H1 (cell line): ENCODE data around the gene TMPRSS2. TPM values are rescaled to one million over a fixed set of nuclear protein-coding genes. Genes with fewer than 3 reads are reported as not detected.

Experiments used
- CTCF ChIA-PET: fragments of 300-600 bp; sonication (Branson Sonifier 250); formaldehyde crosslinking; loops from one replicate; lab custom pipeline; 2021; ENCODE audit not compliant: partially characterized antibody; lab: Charles Lee
- POLR2A ChIA-PET: fragments of 300-600 bp; sonication (Branson Sonifier 250); formaldehyde crosslinking; loops from one replicate; lab custom pipeline; 2021; ENCODE audit warnings: inconsistent platforms; ENCODE audit not compliant: partially characterized antibody; lab: Charles Lee
- DNase-seq, 2 experiments: peaks; one replicate each; pipeline versions ENCODE4 v3.0.0 to v3.0.0-alpha.2; 2010 to 2022; ENCODE audit warnings: low spot score in 2 of 2, low read depth in 1 of 2, mixed read lengths in 1 of 2
- FAIRE-seq: peaks from 2 replicates; lab custom pipeline; 2011; peaks lifted over from hg19 to GRCh38; lab: Jason Lieb, UNC
- H2AFZ ChIP-seq: 2 replicates; pipeline ENCODE4 v1.8.1; 2012; ENCODE audit warnings: low read length, inconsistent platforms
- H2AK5ac ChIP-seq: 2 replicates; pipeline ENCODE4 v1.6.1; 2013; ENCODE audit warnings: low read depth, low read length
- H2BK120ac ChIP-seq: replicated peaks from 2 replicates; pipeline ENCODE3; 2013; ENCODE audit warnings: low read depth, low read length, inconsistent platforms
- H2BK12ac ChIP-seq: 2 replicates; pipeline ENCODE4 v1.6.1; 2013; ENCODE audit warnings: low read depth, low read length
- H2BK15ac ChIP-seq: 2 replicates; pipeline ENCODE4 v1.6.1; 2013; ENCODE audit warnings: low read length
- H2BK20ac ChIP-seq: 2 replicates; pipeline ENCODE4 v1.6.1; 2013; ENCODE audit warnings: low read length
- H2BK5ac ChIP-seq: 2 replicates; pipeline ENCODE4 v1.6.1; 2013; ENCODE audit warnings: low read depth, low read length
- H3K14ac ChIP-seq: 2 replicates; pipeline ENCODE4 v1.6.1; 2013; ENCODE audit warnings: inconsistent platforms; ENCODE audit not compliant: insufficient read length
- H3K18ac ChIP-seq: 2 replicates; pipeline ENCODE4 v1.6.1; 2013; ENCODE audit warnings: low read length; ENCODE audit errors: extremely low read depth
- H3K23ac ChIP-seq: 2 replicates; pipeline ENCODE4 v1.6.1; 2013; ENCODE audit warnings: inconsistent platforms; ENCODE audit not compliant: insufficient read length
- H3K23me2 ChIP-seq: 2 replicates; pipeline ENCODE4 v1.6.1; 2013; ENCODE audit warnings: low read depth, low read length
- H3K27ac ChIP-seq: 2 replicates; pipeline ENCODE4 v1.6.1; 2011; ENCODE audit warnings: low read depth, low read length, inconsistent platforms
- H3K27me3 ChIP-seq, 4 experiments: replicated peaks in 1 of 4; 1 replicate in 1 of 4; 2 replicates in 3 of 4; pipeline versions ENCODE4 v1.6.1 to v1.8.1; 2011 to 2013; ENCODE audit warnings: low read length in 3 of 4, mild to moderate bottlenecking in 3 of 4, inconsistent platforms in 2 of 4, mixed read lengths in 2 of 4, moderate library complexity in 1 of 4; ENCODE audit not compliant: control insufficient read depth in 3 of 4, insufficient read depth in 3 of 4; ENCODE audit errors: extremely low read depth in 1 of 4
- H3K36me3 ChIP-seq, 4 experiments: 2 replicates each; pipeline versions ENCODE4 v1.6.1 to v1.8.1; 2011 to 2013; ENCODE audit warnings: mild to moderate bottlenecking in 4 of 4, low read length in 3 of 4, moderate library complexity in 2 of 4, control low read depth in 1 of 4, inconsistent platforms in 1 of 4; ENCODE audit not compliant: insufficient read depth in 4 of 4, control insufficient read depth in 2 of 4
- H3K4ac ChIP-seq: replicated peaks from 2 replicates; pipeline ENCODE3; 2013; ENCODE audit warnings: low read length, low read depth, mixed read lengths, inconsistent platforms; ENCODE audit not compliant: insufficient read length
- H3K4me1 ChIP-seq, 4 experiments: replicated peaks in 1 of 4; 1 replicate in 1 of 4; 2 replicates in 3 of 4; pipeline versions ENCODE4 v1.6.1 to v1.8.1; 2011 to 2013; ENCODE audit warnings: low read length in 3 of 4, inconsistent platforms in 2 of 4, mixed read lengths in 1 of 4; ENCODE audit not compliant: insufficient read depth in 4 of 4, control insufficient read depth in 3 of 4
- H3K4me2 ChIP-seq, 2 experiments: 2 replicates each; pipeline versions ENCODE4 v1.6.1 to v1.8.1; 2011 to 2013; ENCODE audit warnings: low read depth in 2 of 2, low read length in 2 of 2, control low read depth in 1 of 2, inconsistent platforms in 1 of 2, mild to moderate bottlenecking in 1 of 2; ENCODE audit not compliant: insufficient read depth in 1 of 2
- H3K4me3 ChIP-seq, 4 experiments: fragments of 200-600, 300-600 bp in 1 of 4; sonication (generic), shearing (Covaris generic), sonication (Bioruptor Twin) in 1 of 4; 2 replicates each; pipeline versions ENCODE4 v1.5.1 to v1.8.1; 2011 to 2016; ENCODE audit warnings: low read length in 4 of 4, low read depth in 3 of 4, control low read depth in 2 of 4, inconsistent platforms in 2 of 4, mild to moderate bottlenecking in 2 of 4, mixed read lengths in 1 of 4, moderate library complexity in 1 of 4; ENCODE audit not compliant: insufficient read depth in 2 of 4; ENCODE audit errors: extremely low read depth in 1 of 4
- H3K56ac ChIP-seq: replicated peaks from 2 replicates; pipeline ENCODE3; 2013; ENCODE audit warnings: low read depth, mild to moderate bottlenecking, mixed read lengths, low read length, inconsistent platforms; ENCODE audit not compliant: insufficient read length
- H3K79me1 ChIP-seq: 2 replicates; pipeline ENCODE4 v1.6.1; 2013; ENCODE audit warnings: low read depth, low read length, control low read depth
- H3K79me2 ChIP-seq, 2 experiments: 2 replicates each; pipeline versions ENCODE4 v1.6.1 to v1.8.1; 2012 to 2013; ENCODE audit warnings: low read length in 2 of 2, mild to moderate bottlenecking in 2 of 2, inconsistent platforms in 1 of 2; ENCODE audit not compliant: insufficient read depth in 2 of 2, control insufficient read depth in 1 of 2
- H3K9ac ChIP-seq, 4 experiments: replicated peaks in 1 of 4; 1 replicate in 1 of 4; 2 replicates in 3 of 4; pipeline versions ENCODE4 v1.6.1 to v1.8.1; 2011 to 2013; ENCODE audit warnings: low read depth in 3 of 4, low read length in 3 of 4, control low read depth in 2 of 4, mild to moderate bottlenecking in 2 of 4, moderate library complexity in 2 of 4, inconsistent platforms in 1 of 4; ENCODE audit errors: extremely low read depth in 1 of 4
- H3K9me3 ChIP-seq, 2 experiments: 2 replicates each; pipeline versions ENCODE4 v1.6.1 to v1.8.1; 2012 to 2013; ENCODE audit warnings: mild to moderate bottlenecking in 2 of 2, moderate library complexity in 2 of 2, control low read depth in 1 of 2, inconsistent platforms in 1 of 2, low read depth in 1 of 2, low read length in 1 of 2, mixed read lengths in 1 of 2; ENCODE audit not compliant: insufficient read depth in 2 of 2
- H4K20me1 ChIP-seq, 2 experiments: replicated peaks in 1 of 2; 2 replicates each; pipeline versions ENCODE3 to v1.8.1; 2011 to 2013; ENCODE audit warnings: inconsistent platforms in 2 of 2, low read length in 2 of 2, mild to moderate bottlenecking in 1 of 2; ENCODE audit not compliant: insufficient read depth in 2 of 2, control insufficient read depth in 1 of 2
- H4K5ac ChIP-seq: 2 replicates; pipeline ENCODE4 v1.6.1; 2013; ENCODE audit warnings: low read length, low read depth, mixed read lengths, inconsistent platforms; ENCODE audit not compliant: insufficient read length
- H4K8ac ChIP-seq: 2 replicates; pipeline ENCODE4 v1.8.0; 2013; ENCODE audit warnings: mild to moderate bottlenecking, moderate library complexity, low read length, inconsistent platforms; ENCODE audit not compliant: insufficient read depth; ENCODE audit errors: extremely low read depth
- H4K91ac ChIP-seq: replicated peaks from 2 replicates; pipeline ENCODE3; 2013; ENCODE audit warnings: low read length, mixed read lengths, inconsistent platforms; ENCODE audit not compliant: insufficient read length
- JUN ChIP-seq: IDR thresholded peaks from 2 replicates; pipeline ENCODE4 v1.6.1; 2011; ENCODE audit warnings: low read depth, mild to moderate bottlenecking, improper control_type of control experiment, low read length
- WGBS, 2 experiments: shearing (Covaris generic) in 1 of 2; methylation state at CpG; one replicate each; pipeline versions ENCODE4 v1.1.6 to v1.1.7; 2013 to 2015; ENCODE audit warnings: low lambda C conversion rate in 2 of 2, mixed read lengths in 2 of 2, inconsistent platforms in 1 of 2, low coverage in 1 of 2, missing lambda C conversion rate in 1 of 2; ENCODE audit not compliant: insufficient replicate concordance in 2 of 2, insufficient coverage in 1 of 2, insufficient read length in 1 of 2; ENCODE audit errors: extremely low coverage in 1 of 2, missing lambda C conversion rate in 1 of 2; 5-methylcytosine and 5-hydroxymethylcytosine counted together
- polyA plus RNA-seq, 7 experiments: library from polyadenylated mRNA; depleted of rRNA in 3 of 7; stranded (reverse) in 5 of 7; unstranded in 2 of 7; fragments of >200 nt in 5 of 7; fragments of 200-250 nt in 2 of 7; gene quantifications; 1 replicate in 5 of 7; 2 replicates in 1 of 7; 4 replicates in 1 of 7; pipeline versions ENCODE4 v1.2.1 to v1.2.3, GENCODE V29; 2011 to 2013; ENCODE audit warnings: missing spikeins in 2 of 7, mixed read lengths in 2 of 7
- total RNA-seq: library from RNA; stranded (reverse); fragmentation: NEBNext Ultra II Directional; extraction: Animal tissue kit (Norgen Biotek cat#: 25700); gene quantifications from 2 replicates; pipeline ENCODE4 v1.2.1, GENCODE V29; 2021

Gene TMPRSS2
- total and polyA plus RNA-seq, 2 of the 8 experiments (the other 6 are each of a cell fraction or from before 2014, with no cell fraction given) = 9.2 to 11.0 TPM

DNA sequence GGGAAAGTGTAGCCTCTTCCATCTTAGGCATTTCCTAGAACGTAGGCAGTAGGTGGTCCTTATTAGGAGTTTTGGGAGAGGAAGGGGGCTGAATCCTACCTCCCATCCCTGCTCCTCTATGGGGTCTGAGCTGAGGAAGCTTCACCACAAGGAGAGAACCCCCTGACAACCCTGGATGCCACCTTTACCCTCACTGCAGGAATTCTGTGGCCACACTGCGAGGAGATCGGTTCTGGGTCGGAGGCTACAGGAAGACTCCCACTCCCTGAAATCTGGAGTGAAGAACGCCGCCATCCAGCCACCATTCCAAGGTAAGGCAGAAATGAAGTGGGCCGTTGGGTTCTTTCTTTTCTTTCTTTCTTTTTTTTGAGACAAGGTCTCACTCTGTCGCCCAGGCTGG is 80.4 kb downstream of the TMPRSS2 start:
- Histone ChIP-seq H4K5ac (no peak overlapping the region), H3K23me2 (peaks cover 6% of the 10 kb centered on the region; the same call in 1 of the 2 replicates), H2AFZ (no peak overlapping the region), H2BK12ac (no peak overlapping the region), H4K91ac (no peak overlapping the region), H3K27me3 (peaks cover 5 to 33% (median 24%) of the 10 kb centered on the region in 4 experiments), H3K4me3 (no peak overlapping the region; a peak in 1 of 8 replicates), H3K23ac (no peak overlapping the region), H3K79me2 (no peaks in the 10 kb centered on the region), H3K9ac (no peak overlapping the region), H3K4me1 (0 out of 7 replicates have a peak, but pooled peaks cover 0 to 3% (median 1%) of the 10 kb centered on the region in 4 experiments), H2AK5ac (no peak overlapping the region), H4K20me1 (no peaks in the 10 kb centered on the region), H3K27ac (no peak overlapping the region), H3K14ac (no peak overlapping the region), H3K36me3 (no peaks in the 10 kb centered on the region), H3K79me1 (no peaks in the 10 kb centered on the region), H3K9me3 (no peaks in the 10 kb centered on the region), H4K8ac (no peak overlapping the region), H2BK15ac (no peak overlapping the region), H3K4ac (no peak overlapping the region), H3K4me2 (peak overlapping the region in 1 of 2 experiments; percentile 60; a peak in 1 of 4 replicates), H2BK120ac (no peak overlapping the region), H2BK20ac (no peak overlapping the region), H2BK5ac (no peak overlapping the region), H3K18ac (no peak overlapping the region), H3K56ac (no peak overlapping the region)
- CTCF ChIA-PET = interaction anchor here (0.8 kb wide), 1 partner anchor 151 kb away, joined by 3 read pairs; no protein-coding TSS in a partner anchor
- 87% methylated on average over 7 of the region's 8 CpGs; no CpG with 5 or more reads in 1 of the 2 experiments for whole genome bisulfite sequencing, 2 experiments
- POLR2A ChIA-PET = no interaction called here
- DNase-seq = peak in 1 of 2 experiments; percentile 33
- FAIRE-seq = no peak
- no peak for TF ChIP-seq JUN
